A549 (cell line): ENCODE measurements around the gene ZNF70. TPM values are rescaled to one million over a fixed set of nuclear protein-coding genes. Genes with fewer than 3 reads are reported as not detected.

Source experiments
- ATAC-seq, 2 experiments: fragments of 200-7000 bp in 1 of 2; fragments of >200 bp in 1 of 2; cut with Nextera tagmentation in 1 of 2; cut with Tn5 transposase in 1 of 2; 3 replicates each; pipeline versions ENCODE4 v1.8.0 to v1.9.1; 2018 to 2020; ENCODE audit warnings: mild to moderate bottlenecking in 1 of 2, moderate library complexity in 1 of 2
- CTCF ChIA-PET: fragments of 300-600 bp; sonication (Branson Sonifier 250); formaldehyde crosslinking; extraction: SDS; loops from one replicate; lab custom pipeline; 2021; ENCODE audit warnings: antibody characterized with exemption, inconsistent platforms; lab: Yijun Ruan, JAX
- POLR2A ChIA-PET: fragments of 350-600 bp; formaldehyde crosslinking; extraction: SDS; loops from one replicate; lab custom pipeline; 2021; ENCODE audit warnings: antibody characterized with exemption, inconsistent platforms; lab: Yijun Ruan, JAX
- DNase-seq, 2 experiments: peaks; one replicate each; pipeline versions ENCODE4 v3.0.0 to v3.0.0-alpha.2; 2011 to 2016; ENCODE audit warnings: low read depth in 1 of 2, low spot score in 1 of 2
- FAIRE-seq: peaks from 2 replicates; lab custom pipeline; 2011; peaks lifted over from hg19 to GRCh38; lab: Jason Lieb, UNC
- H3K27ac ChIP-seq, 2 experiments: fragments of >200 bp; sonication (Bioruptor Twin); formaldehyde crosslinking; 3 replicates each; pipeline ENCODE4 v1.5.1; 2016 to 2017
- H3K4me1 ChIP-seq: fragments of >200 bp; sonication (Bioruptor Twin); formaldehyde crosslinking; 3 replicates; pipeline ENCODE4 v1.6.1; 2016
- H3K4me2 ChIP-seq: fragments of >200 bp; sonication (Bioruptor Twin); formaldehyde crosslinking; 3 replicates; pipeline ENCODE4 v1.6.1; 2016
- H3K4me3 ChIP-seq: fragments of >200 bp; sonication (Bioruptor Twin); formaldehyde crosslinking; 3 replicates; pipeline ENCODE4 v1.5.1; 2016
- H3K9me3 ChIP-seq: fragments of >200 bp; sonication (Bioruptor Twin); formaldehyde crosslinking; 3 replicates; pipeline ENCODE4 v1.6.1; 2016
- BHLHE40 ChIP-seq: IDR thresholded peaks from 2 replicates; pipeline ENCODE4 v1.6.1; 2012; ENCODE audit warnings: low read depth, low read length, inconsistent platforms
- CEBPB ChIP-seq, 2 experiments: fragments of >200 bp in 1 of 2; sonication (Bioruptor Twin) in 1 of 2; formaldehyde crosslinking in 1 of 2; IDR thresholded peaks; 2 replicates each; pipeline ENCODE4 v1.6.1; 2012 to 2016
- CHD2 ChIP-seq: fragments of 150-350 bp; IDR thresholded peaks from 2 replicates; pipeline ENCODE4 v1.6.1; 2014; ENCODE audit warnings: low read length; ENCODE audit not compliant: partially characterized antibody
- EHF ChIP-seq: fragments of 250-450 bp; sonication (Bioruptor Pico); IDR thresholded peaks from 2 replicates; pipeline ENCODE4 v1.5.0; 2020; ENCODE audit warnings: mild to moderate bottlenecking
- EP300 ChIP-seq, 2 experiments: fragments of >200 bp; sonication (Bioruptor Twin); formaldehyde crosslinking; IDR thresholded peaks; 2 replicates in 1 of 2; 3 replicates in 1 of 2; pipeline ENCODE4 v1.6.1; 2016 to 2017
- FOSL2 ChIP-seq, 2 experiments: fragments of 450-650 bp in 1 of 2; fragments of >200 bp in 1 of 2; sonication (Bioruptor Twin) in 1 of 2; formaldehyde crosslinking; IDR thresholded peaks; 2 replicates each; pipeline versions ENCODE4 v1.5.0 to v1.6.1; 2016 to 2020; ENCODE audit warnings: mild to moderate bottlenecking in 1 of 2, moderate library complexity in 1 of 2
- GATA3 ChIP-seq: IDR thresholded peaks from 2 replicates; pipeline ENCODE4 v1.6.1; 2012; ENCODE audit warnings: borderline replicate concordance
- HOXB13 ChIP-seq: fragments of 250-450 bp; sonication (Bioruptor Pico); IDR thresholded peaks from 2 replicates; pipeline ENCODE4 v1.5.0; 2020; ENCODE audit warnings: low read depth, mild to moderate bottlenecking, moderate library complexity
- HOXB5 ChIP-seq: fragments of 250-450 bp; sonication (Bioruptor Pico); IDR thresholded peaks from 2 replicates; pipeline ENCODE4 v1.5.0; 2020; ENCODE audit warnings: mild to moderate bottlenecking, moderate library complexity
- KDM1A ChIP-seq: fragments of 200-600 bp; sonication (generic); IDR thresholded peaks from 2 replicates; pipeline ENCODE4 v1.6.1; 2016; ENCODE audit warnings: low read depth, mild to moderate bottlenecking
- KDM5A ChIP-seq: fragments of 200-600 bp; sonication (generic); IDR thresholded peaks from 2 replicates; pipeline ENCODE4 v1.6.1; 2016; ENCODE audit warnings: antibody characterized with exemption, mild to moderate bottlenecking
- MYC ChIP-seq: IDR thresholded peaks from 2 replicates; pipeline ENCODE4 v1.6.1; 2012; ENCODE audit warnings: mild to moderate bottlenecking, inconsistent platforms, low read length, improper control_type of control experiment, borderline replicate concordance
- NFE2L2 ChIP-seq: fragments of 150-350 bp; conservative IDR thresholded peaks from 2 replicates; pipeline ENCODE4 v1.6.1; 2014; ENCODE audit warnings: low read length
- PHF8 ChIP-seq: fragments of 200-600 bp; sonication (generic); IDR thresholded peaks from 2 replicates; pipeline ENCODE4 v1.6.1; 2016; ENCODE audit warnings: low read depth, mild to moderate bottlenecking, antibody characterized with exemption, moderate library complexity, borderline replicate concordance
- RAD21 ChIP-seq, 2 experiments: fragments of >200 bp in 1 of 2; sonication (Bioruptor Twin) in 1 of 2; formaldehyde crosslinking in 1 of 2; IDR thresholded peaks in 1 of 2; conservative IDR thresholded peaks in 1 of 2; 2 replicates in 1 of 2; 3 replicates in 1 of 2; pipeline ENCODE4 v1.6.1; 2012 to 2018; ENCODE audit warnings: inconsistent platforms in 1 of 2
- SMC3 ChIP-seq: fragments of >200 bp; sonication (Bioruptor Twin); formaldehyde crosslinking; IDR thresholded peaks from 3 replicates; pipeline ENCODE4 v1.6.1; 2018; ENCODE audit warnings: inconsistent platforms
- SREBF2 ChIP-seq: fragments of 450-650 bp; IDR thresholded peaks from 2 replicates; pipeline ENCODE4 v1.6.1; 2014; ENCODE audit warnings: mild to moderate bottlenecking, moderate library complexity
- TFCP2L1 ChIP-seq: fragments of 250-450 bp; sonication (Bioruptor Pico); IDR thresholded peaks from 2 replicates; pipeline ENCODE4 v1.5.0; 2021; ENCODE audit warnings: mild to moderate bottlenecking
- ZC3H11A ChIP-seq: fragments of 450-650 bp; IDR thresholded peaks from 2 replicates; pipeline ENCODE4 v1.6.1; 2014; ENCODE audit warnings: antibody characterized with exemption, mild to moderate bottlenecking
- ZFP36 ChIP-seq: fragments of 450-650 bp; IDR thresholded peaks from 2 replicates; pipeline ENCODE4 v1.6.1; 2014; ENCODE audit warnings: borderline replicate concordance; ENCODE audit not compliant: partially characterized antibody
- WGBS: methylation state at CpG from one replicate; pipeline ENCODE4 v1.1.6; 2017; ENCODE audit errors: missing lambda C conversion rate; 5-methylcytosine and 5-hydroxymethylcytosine counted together
- polyA plus RNA-seq, 4 experiments: library from polyadenylated mRNA; depleted of rRNA in 3 of 4; stranded (reverse); fragments of >200 nt; fragmentation: RNase III in 1 of 4; extraction: RNeasy Plus Mini Kit Qiagen cat#74134 plus additional on column Dnase treatment in 1 of 4; gene quantifications; 2 replicates in 3 of 4; 3 replicates in 1 of 4; pipeline ENCODE4 v1.2.3, GENCODE V29; 2011 to 2017
- TF ChIP-seq, protein P1 (sequence below): fragments of 150-350 bp; IDR thresholded peaks from 2 replicates; pipeline ENCODE4 v1.6.1; 2014; ENCODE audit warnings: low read depth, mild to moderate bottlenecking, low read length
- TF ChIP-seq, protein P2 (sequence below): fragments of 200-600 bp; sonication (generic); IDR thresholded peaks from 2 replicates; pipeline ENCODE4 v1.6.1; 2016; ENCODE audit warnings: antibody characterized with exemption, mild to moderate bottlenecking, moderate library complexity
- TF ChIP-seq, protein P3 (sequence below): IDR thresholded peaks from 2 replicates; pipeline ENCODE4 v1.6.1; 2012; ENCODE audit warnings: low read depth, borderline replicate concordance
- TF ChIP-seq, protein P4 (sequence below): IDR thresholded peaks from 2 replicates; pipeline ENCODE4 v1.6.1; 2012
- TF ChIP-seq, protein P5 (sequence below): fragments of 250-450 bp; sonication (Bioruptor Pico); IDR thresholded peaks from 2 replicates; pipeline ENCODE4 v1.5.0; 2021; ENCODE audit warnings: mild to moderate bottlenecking, moderate library complexity, borderline replicate concordance
- TF ChIP-seq, protein P6 (sequence below): fragments of 250-450 bp; sonication (Bioruptor Pico); IDR thresholded peaks from 2 replicates; pipeline ENCODE4 v1.5.0; 2020; ENCODE audit warnings: low read depth, mild to moderate bottlenecking, moderate library complexity
- TF ChIP-seq, protein P7 (sequence below): IDR thresholded peaks from 2 replicates; pipeline ENCODE4 v1.6.1; 2012
- TF ChIP-seq, protein P8 (sequence below): fragments of >200 bp; sonication (Bioruptor Twin); formaldehyde crosslinking; IDR thresholded peaks from 2 replicates; pipeline ENCODE4 v1.6.1; 2016

The ZNF70 gene
- polyA plus RNA-seq, 2 of the 4 experiments (the other 2 are of a cell fraction): 0.88 to 1.2 TPM

DNA sequence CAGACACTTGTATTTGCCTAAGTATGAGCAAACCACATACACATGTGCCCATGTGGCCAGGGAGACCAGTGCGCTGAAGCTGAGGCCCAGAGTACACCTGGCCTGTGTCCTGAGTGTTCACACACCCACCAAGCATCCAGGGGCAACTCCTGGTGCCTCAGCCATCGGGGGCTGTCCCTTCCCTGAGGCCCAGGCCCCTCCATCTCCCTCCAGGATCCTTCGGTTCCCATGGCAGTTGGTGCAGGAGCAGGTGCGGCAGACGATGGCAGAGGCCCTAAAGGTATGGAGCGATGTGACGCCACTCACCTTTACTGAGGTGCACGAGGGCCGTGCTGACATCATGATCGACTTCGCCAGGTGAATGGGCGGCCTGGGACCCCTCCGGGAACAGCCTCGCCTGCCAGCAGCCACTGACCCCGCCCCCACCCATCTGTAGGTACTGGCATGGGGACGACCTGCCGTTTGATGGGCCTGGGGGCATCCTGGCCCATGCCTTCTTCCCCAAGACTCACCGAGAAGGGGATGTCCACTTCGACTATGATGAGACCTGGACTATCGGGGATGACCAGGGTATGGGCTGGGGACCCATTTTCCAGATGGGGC, 29.3 kb upstream of the ZNF70 start (continued):
- no peak for TF ChIP-seq EHF (CRISPR knock-in tag)

DNA sequence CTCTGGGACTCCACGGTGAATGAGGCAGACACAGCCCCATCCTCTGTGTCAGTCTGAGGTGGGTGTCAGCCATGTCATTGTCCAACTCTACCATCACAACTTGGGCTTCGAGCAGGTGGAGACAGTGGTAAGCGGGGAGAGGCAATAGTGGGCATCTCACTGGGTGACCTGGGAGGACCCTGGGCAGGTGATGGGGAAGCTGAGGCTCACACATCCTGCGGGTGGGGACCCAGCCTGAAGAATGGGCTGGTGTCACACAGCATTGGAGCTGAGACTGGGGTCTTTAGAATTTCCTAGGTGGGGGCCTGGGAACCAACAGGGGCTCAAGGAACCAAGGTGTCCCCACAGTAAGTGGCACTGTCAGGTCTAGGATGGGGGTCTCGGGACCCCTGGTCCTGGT, 28.8 kb upstream of the ZNF70 start:
- no peak for FAIRE-seq
- CTCF ChIA-PET: no interaction called here
- no peak for ATAC-seq

DNA sequence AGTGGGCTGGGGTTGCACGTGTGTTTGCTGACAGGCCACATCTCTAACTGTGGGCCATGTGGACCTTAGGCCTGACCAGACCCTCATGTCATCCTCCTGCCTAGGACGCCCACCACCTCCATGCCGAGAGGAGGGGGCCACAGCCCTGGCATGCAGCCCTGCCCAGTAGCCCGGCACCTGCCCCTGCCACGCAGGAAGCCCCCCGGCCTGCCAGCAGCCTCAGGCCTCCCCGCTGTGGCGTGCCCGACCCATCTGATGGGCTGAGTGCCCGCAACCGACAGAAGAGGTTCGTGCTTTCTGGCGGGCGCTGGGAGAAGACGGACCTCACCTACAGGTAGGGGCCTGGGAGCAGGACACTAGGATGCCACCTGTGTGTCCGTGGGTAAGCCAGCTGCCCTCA, 28.2 kb upstream of the ZNF70 start:
- CTCF ChIA-PET: interaction anchor here (1.6 to 16.9 kb wide), 2 partner anchors 11 to 70 kb away, joined by 6 to 175 read pairs; partner anchors contain the start of gene CHCHD10
- no peak overlapping the region for H3K4me3 ChIP-seq
- peaks cover 29% of the 10 kb centered on the region for H3K4me1 ChIP-seq
- WGBS: 96% methylated on average over 4 of the region's 16 CpGs
- POLR2A ChIA-PET: no interaction called here
- FAIRE-seq (no peak), ATAC-seq (no peak), DNase-seq (no peak)
- no peak overlapping the region for H3K27ac ChIP-seq
- H3K9me3 ChIP-seq: no peaks in the 10 kb centered on the region
- H3K4me2 ChIP-seq: no peak overlapping the region
- no peak for TF ChIP-seq HOXB5 (CRISPR knock-in tag)
- TF ChIP-seq, protein P1, sequence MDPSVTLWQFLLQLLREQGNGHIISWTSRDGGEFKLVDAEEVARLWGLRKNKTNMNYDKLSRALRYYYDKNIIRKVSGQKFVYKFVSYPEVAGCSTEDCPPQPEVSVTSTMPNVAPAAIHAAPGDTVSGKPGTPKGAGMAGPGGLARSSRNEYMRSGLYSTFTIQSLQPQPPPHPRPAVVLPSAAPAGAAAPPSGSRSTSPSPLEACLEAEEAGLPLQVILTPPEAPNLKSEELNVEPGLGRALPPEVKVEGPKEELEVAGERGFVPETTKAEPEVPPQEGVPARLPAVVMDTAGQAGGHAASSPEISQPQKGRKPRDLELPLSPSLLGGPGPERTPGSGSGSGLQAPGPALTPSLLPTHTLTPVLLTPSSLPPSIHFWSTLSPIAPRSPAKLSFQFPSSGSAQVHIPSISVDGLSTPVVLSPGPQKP: no peak
- no peak for TF ChIP-seq KDM1A
- TF ChIP-seq, protein P2, sequence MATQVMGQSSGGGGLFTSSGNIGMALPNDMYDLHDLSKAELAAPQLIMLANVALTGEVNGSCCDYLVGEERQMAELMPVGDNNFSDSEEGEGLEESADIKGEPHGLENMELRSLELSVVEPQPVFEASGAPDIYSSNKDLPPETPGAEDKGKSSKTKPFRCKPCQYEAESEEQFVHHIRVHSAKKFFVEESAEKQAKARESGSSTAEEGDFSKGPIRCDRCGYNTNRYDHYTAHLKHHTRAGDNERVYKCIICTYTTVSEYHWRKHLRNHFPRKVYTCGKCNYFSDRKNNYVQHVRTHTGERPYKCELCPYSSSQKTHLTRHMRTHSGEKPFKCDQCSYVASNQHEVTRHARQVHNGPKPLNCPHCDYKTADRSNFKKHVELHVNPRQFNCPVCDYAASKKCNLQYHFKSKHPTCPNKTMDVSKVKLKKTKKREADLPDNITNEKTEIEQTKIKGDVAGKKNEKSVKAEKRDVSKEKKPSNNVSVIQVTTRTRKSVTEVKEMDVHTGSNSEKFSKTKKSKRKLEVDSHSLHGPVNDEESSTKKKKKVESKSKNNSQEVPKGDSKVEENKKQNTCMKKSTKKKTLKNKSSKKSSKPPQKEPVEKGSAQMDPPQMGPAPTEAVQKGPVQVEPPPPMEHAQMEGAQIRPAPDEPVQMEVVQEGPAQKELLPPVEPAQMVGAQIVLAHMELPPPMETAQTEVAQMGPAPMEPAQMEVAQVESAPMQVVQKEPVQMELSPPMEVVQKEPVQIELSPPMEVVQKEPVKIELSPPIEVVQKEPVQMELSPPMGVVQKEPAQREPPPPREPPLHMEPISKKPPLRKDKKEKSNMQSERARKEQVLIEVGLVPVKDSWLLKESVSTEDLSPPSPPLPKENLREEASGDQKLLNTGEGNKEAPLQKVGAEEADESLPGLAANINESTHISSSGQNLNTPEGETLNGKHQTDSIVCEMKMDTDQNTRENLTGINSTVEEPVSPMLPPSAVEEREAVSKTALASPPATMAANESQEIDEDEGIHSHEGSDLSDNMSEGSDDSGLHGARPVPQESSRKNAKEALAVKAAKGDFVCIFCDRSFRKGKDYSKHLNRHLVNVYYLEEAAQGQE: no peak
- no peak for TF ChIP-seq CEBPB (IDR thresholded peaks at IDR 0.05)
- no peak for TF ChIP-seq ZC3H11A
- no peak for TF ChIP-seq SREBF2
- TF ChIP-seq, protein P3, sequence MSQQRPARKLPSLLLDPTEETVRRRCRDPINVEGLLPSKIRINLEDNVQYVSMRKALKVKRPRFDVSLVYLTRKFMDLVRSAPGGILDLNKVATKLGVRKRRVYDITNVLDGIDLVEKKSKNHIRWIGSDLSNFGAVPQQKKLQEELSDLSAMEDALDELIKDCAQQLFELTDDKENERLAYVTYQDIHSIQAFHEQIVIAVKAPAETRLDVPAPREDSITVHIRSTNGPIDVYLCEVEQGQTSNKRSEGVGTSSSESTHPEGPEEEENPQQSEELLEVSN: no peak
- no peak for TF ChIP-seq MYC
- no peak for TF ChIP-seq FOSL2 (IDR thresholded peaks at IDR 0.05)
- no peak for TF ChIP-seq FOSL2 (CRISPR knock-in tag; IDR thresholded peaks at IDR 0.05)
- no peak for TF ChIP-seq PHF8
- no peak for TF ChIP-seq BHLHE40
- TF ChIP-seq SMC3: no peak
- TF ChIP-seq, protein P4, sequence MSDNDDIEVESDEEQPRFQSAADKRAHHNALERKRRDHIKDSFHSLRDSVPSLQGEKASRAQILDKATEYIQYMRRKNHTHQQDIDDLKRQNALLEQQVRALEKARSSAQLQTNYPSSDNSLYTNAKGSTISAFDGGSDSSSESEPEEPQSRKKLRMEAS: no peak

More for the DNA sequence above, 28.8 kb upstream of the ZNF70 start:
- WGBS: 80% methylated on average over 2 of the region's 5 CpGs
- H3K4me2 ChIP-seq: no peak overlapping the region
- POLR2A ChIA-PET: no interaction called here
- peaks cover 29% of the 10 kb centered on the region for H3K4me1 ChIP-seq
- no peak for DNase-seq
- no peak overlapping the region for H3K4me3 ChIP-seq
- no peaks in the 10 kb centered on the region for H3K9me3 ChIP-seq
- TF ChIP-seq, protein P5, sequence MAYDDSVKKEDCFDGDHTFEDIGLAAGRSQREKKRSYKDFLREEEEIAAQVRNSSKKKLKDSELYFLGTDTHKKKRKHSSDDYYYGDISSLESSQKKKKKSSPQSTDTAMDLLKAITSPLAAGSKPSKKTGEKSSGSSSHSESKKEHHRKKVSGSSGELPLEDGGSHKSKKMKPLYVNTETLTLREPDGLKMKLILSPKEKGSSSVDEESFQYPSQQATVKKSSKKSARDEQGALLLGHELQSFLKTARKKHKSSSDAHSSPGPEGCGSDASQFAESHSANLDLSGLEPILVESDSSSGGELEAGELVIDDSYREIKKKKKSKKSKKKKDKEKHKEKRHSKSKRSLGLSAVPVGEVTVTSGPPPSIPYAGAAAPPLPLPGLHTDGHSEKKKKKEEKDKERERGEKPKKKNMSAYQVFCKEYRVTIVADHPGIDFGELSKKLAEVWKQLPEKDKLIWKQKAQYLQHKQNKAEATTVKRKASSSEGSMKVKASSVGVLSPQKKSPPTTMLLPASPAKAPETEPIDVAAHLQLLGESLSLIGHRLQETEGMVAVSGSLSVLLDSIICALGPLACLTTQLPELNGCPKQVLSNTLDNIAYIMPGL: no peak
- TF ChIP-seq TFCP2L1 (no peak), HOXB13 (no peak), BHLHE40 (no peak), ZFP36 (no peak), MYC (no peak), RAD21 (conservative IDR thresholded peaks at IDR 0.05 in 1 of 2, IDR thresholded peaks at IDR 0.05 in 1 of 2) (no peak), CHD2 (no peak), GATA3 (no peak), EP300 (IDR thresholded peaks at IDR 0.05) (no peak), KDM5A (no peak), NFE2L2 (no peak)
- TF ChIP-seq, protein P6, sequence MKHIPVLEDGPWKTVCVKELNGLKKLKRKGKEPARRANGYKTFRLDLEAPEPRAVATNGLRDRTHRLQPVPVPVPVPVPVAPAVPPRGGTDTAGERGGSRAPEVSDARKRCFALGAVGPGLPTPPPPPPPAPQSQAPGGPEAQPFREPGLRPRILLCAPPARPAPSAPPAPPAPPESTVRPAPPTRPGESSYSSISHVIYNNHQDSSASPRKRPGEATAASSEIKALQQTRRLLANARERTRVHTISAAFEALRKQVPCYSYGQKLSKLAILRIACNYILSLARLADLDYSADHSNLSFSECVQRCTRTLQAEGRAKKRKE (CRISPR knock-in tag): no peak
- TF ChIP-seq, protein P7, sequence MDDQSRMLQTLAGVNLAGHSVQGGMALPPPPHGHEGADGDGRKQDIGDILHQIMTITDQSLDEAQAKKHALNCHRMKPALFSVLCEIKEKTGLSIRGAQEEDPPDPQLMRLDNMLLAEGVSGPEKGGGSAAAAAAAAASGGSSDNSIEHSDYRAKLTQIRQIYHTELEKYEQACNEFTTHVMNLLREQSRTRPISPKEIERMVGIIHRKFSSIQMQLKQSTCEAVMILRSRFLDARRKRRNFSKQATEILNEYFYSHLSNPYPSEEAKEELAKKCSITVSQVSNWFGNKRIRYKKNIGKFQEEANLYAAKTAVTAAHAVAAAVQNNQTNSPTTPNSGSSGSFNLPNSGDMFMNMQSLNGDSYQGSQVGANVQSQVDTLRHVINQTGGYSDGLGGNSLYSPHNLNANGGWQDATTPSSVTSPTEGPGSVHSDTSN: no peak
- TF ChIP-seq, protein P8, sequence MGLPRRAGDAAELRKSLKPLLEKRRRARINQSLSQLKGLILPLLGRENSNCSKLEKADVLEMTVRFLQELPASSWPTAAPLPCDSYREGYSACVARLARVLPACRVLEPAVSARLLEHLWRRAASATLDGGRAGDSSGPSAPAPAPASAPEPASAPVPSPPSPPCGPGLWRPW: no peak
- H3K27ac ChIP-seq: no peak overlapping the region
